H1 (cell line): ENCODE data around the gene ZNF133. TPM values are rescaled to one million over a fixed set of nuclear protein-coding genes. Genes with fewer than 3 reads are reported as not detected.

ENCODE experiments used
- BCL11A ChIP-seq, 2 experiments: IDR thresholded peaks; one replicate each; pipeline ENCODE4 v1.6.1; 2011; ENCODE audit warnings: low read depth in 2 of 2, low read length in 2 of 2, mild to moderate bottlenecking in 2 of 2
- CBX8 ChIP-seq: fragments of 300-800, 300-1000 bp; sonication (generic); IDR thresholded peaks from 2 replicates; pipeline ENCODE4 v1.7.1; 2016; ENCODE audit warnings: low read depth, low read length, borderline replicate concordance
- CHD2 ChIP-seq: IDR thresholded peaks from 2 replicates; pipeline ENCODE4 v1.6.1; 2012; ENCODE audit warnings: low read length, improper control_type of control experiment
- HDAC2 ChIP-seq, 2 experiments: fragments of 300-600 bp in 1 of 2; sonication (generic) in 1 of 2; IDR thresholded peaks; 2 replicates each; pipeline ENCODE4 v1.6.1; 2011 to 2012; ENCODE audit warnings: low read depth in 2 of 2, low read length in 2 of 2, mild to moderate bottlenecking in 2 of 2, moderate library complexity in 2 of 2, borderline replicate concordance in 1 of 2, inconsistent platforms in 1 of 2
- SIRT6 ChIP-seq: IDR thresholded peaks from one replicate; pipeline ENCODE4 v1.7.1; 2012; ENCODE audit warnings: low read length, inconsistent platforms
- SUZ12 ChIP-seq: fragments of 200-600 bp; sonication (generic); IDR thresholded peaks from 2 replicates; pipeline ENCODE4 v1.6.1; 2012; ENCODE audit warnings: mild to moderate bottlenecking, inconsistent platforms, low read length, moderate library complexity, mixed read lengths
- polyA plus RNA-seq, 7 experiments: library from polyadenylated mRNA; depleted of rRNA in 3 of 7; stranded (reverse) in 5 of 7; unstranded in 2 of 7; fragments of >200 nt in 5 of 7; fragments of 200-250 nt in 2 of 7; gene quantifications; 1 replicate in 5 of 7; 2 replicates in 1 of 7; 4 replicates in 1 of 7; pipeline versions ENCODE4 v1.2.1 to v1.2.3, GENCODE V29; 2011 to 2013; ENCODE audit warnings: missing spikeins in 2 of 7, mixed read lengths in 2 of 7
- total RNA-seq: library from RNA; stranded (reverse); fragmentation: NEBNext Ultra II Directional; extraction: Animal tissue kit (Norgen Biotek cat#: 25700); gene quantifications from 2 replicates; pipeline ENCODE4 v1.2.1, GENCODE V29; 2021

The ZNF133 gene
- total and polyA plus RNA-seq, 2 of the 8 experiments (the other 6 are each of a cell fraction or from before 2014, with no cell fraction given), result 12.1 to 15.8 TPM

GRCh38 chr20:18276821-18277220 is 11.5 kb upstream of the ZNF133 start (continued):
- TF ChIP-seq CBX8 (no peak), BCL11A (IDR thresholded peaks at IDR 0.05; ENCODE audit: low read depth in 2 of 2, low read length in 2 of 2) (no peak), SUZ12 (no peak), CHD2 (no peak), SIRT6 (no peak), HDAC2 (IDR thresholded peaks at IDR 0.05; ENCODE audit: borderline replicate concordance in 1 of 2, low read depth in 2 of 2, low read length in 2 of 2) (no peak)
